ENCODE results near the gene MRPS6. TPM values are rescaled to one million over a fixed set of nuclear protein-coding genes. Genes with fewer than 3 reads are reported as not detected.

MRPS6 gene
- total RNA-seq, 1 donor: 51.4 TPM

GRCh38 chr21:34180826-34181359 lies 107.5 kb downstream of the MRPS6 start:
- H3K4me3 ChIP-seq (ENCODE audit: low read depth, low read length): no peak overlapping the region
- no peak for TF ChIP-seq CTCF (IDR thresholded peaks at IDR 0.05; ENCODE audit: insufficient read depth, low read depth, low read length)
- DNase-seq (ENCODE audit: low read depth): no peak

DNA sequence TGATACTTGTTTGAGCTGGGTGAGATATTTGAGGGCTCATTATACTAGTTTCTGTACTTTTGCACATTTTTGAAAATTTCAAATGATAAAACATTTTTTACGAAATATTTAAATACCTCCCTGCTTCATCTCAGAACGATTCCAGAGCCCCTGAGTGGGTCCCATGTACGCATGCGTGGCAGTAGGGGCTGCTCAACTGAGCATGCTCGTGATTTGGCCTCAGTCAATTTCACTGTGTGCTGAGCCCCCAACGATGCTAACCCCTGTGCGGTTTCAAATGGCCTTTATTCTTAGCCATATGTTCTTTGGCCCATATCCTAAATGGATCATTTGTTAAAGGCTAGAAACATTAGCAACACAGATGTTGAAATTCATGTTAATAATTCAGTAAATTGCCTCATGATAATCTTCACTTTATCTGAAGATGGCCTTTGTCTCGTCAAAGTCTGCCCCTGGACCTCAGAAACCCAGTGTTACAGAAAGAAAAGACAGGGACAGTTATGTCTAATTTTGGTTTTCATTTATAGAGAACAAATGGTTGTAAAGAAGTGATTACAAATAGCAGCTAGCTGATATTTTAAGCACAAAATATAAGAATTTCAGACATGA lies 108.2 kb downstream of the MRPS6 start:
- H3K4me3 ChIP-seq (ENCODE audit: low read depth, low read length): no peak overlapping the region
- TF ChIP-seq CTCF (IDR thresholded peaks at IDR 0.05; ENCODE audit: insufficient read depth, low read depth, low read length): no peak

GRCh38 chr21:34182436-34182835 lies 109.1 kb downstream of the MRPS6 start:
- DNase-seq (ENCODE audit: low read depth): peak; percentile 32
- no peak overlapping the region for H3K4me3 ChIP-seq (ENCODE audit: low read depth, low read length)
- no peak for TF ChIP-seq CTCF (IDR thresholded peaks at IDR 0.05; ENCODE audit: insufficient read depth, low read depth, low read length)

More for the DNA sequence above, 108.2 kb downstream of the MRPS6 start:
- DNase-seq (ENCODE audit: low read depth): no peak

- H3K4me3 ChIP-seq (ENCODE audit: low read depth, low read length): no peak overlapping the region
- TF ChIP-seq CTCF (IDR thresholded peaks at IDR 0.05; ENCODE audit: insufficient read depth, low read depth, low read length): no peak
- no peak for DNase-seq (ENCODE audit: low read depth)
Measured at GRCh38 chr21:34183331-34183928, 110.1 kb downstream of the MRPS6 start.

GRCh38 chr21:34184232-34184631 lies 110.9 kb downstream of the MRPS6 start:
- H3K4me3 ChIP-seq (ENCODE audit: low read depth, low read length): no peak overlapping the region
- no peak for TF ChIP-seq CTCF (IDR thresholded peaks at IDR 0.05; ENCODE audit: insufficient read depth, low read depth, low read length)
- no peak for DNase-seq (ENCODE audit: low read depth)

- no peak overlapping the region for H3K4me3 ChIP-seq (ENCODE audit: low read depth, low read length)
- TF ChIP-seq CTCF (IDR thresholded peaks at IDR 0.05; ENCODE audit: insufficient read depth, low read depth, low read length): no peak
- no peak for DNase-seq (ENCODE audit: low read depth)
Measured at GRCh38 chr21:34185026-34185750, 111.8 kb downstream of the MRPS6 start.

Measured in fibroblast of villous mesenchyme (primary cell).